Stimulated activated CD8-positive, alpha-beta memory T cell treated with anti-CD3 and anti-CD28 coated beads, Interleukin-12 subunit alpha, Interleukin-12 subunit beta, amount 100 ng/mL, for 24 hours (primary cell): ENCODE data around the gene WBP2.
"Not testable (repeated sequence)": the region's sequence is repeated elsewhere in the genome, so short reads cannot be mapped to it uniquely, and the experiment has no call there.

Source experiments
- DNase-seq: peaks from one replicate; pipeline ENCODE4 v3.0.0-alpha.2; 2020; ENCODE audit errors: extremely low read depth

WBP2 gene

DNA sequence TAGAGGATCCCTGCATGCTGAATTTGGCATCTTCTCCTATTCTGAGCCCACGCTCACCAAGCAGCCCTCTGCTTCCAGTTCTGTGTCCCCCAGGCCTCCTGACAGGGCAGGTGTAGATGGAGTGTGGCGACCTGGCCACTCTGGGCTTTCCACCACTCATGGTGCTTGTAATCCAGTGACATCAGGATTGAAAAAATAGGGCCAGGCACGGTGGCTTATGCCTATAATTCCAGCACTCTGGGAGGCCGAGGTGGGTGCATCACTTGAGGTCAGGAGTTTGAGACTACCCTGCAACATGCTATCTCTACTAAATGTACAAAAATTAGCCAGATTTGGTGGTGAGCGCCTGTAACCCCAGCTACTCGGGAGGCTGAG lies 41.1 kb downstream of the WBP2 start:
- no peak for DNase-seq

DNA sequence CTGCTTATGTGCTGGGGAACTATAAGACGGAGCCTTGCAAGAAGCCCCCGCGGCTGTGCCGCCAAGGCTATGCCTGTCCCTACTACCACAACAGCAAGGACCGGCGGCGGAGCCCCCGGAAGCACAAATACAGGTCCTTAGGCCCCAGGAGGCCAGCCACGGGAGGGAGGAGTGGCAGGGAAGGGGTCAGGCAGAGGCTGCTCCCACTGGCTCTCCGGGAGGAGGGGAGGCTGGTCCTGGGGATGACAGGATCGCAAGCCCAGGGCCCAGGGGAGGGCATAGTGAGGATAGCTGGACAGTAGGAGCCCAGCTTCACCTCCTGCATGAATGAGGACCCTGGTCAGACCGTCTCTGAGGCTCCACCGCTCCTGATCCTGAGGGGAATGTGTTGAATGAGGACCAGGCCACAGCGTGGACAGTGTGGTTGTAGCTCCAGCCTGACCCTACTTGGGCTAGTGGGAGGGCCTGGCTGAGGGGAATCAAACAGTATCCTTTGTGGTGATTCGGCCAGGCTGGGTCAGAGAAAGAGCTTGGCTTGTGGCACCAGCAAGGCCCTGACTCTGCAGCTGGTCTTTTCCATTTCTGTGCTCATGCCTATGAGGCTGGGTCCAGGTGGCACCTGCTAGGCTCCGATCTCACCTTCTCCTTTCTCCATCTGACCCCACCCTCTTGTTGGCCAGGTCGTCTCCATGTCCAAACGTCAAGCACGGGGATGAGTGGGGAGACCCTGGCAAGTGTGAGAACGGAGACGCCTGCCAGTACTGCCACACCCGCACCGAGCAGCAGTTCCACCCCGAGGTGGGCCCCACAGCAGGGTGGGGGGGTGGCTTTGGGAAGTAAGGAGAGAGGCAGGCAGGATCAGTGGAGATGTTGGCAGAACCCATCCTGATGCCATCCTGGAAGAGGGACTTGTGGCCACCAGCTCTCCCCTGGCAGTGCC lies 41.8 kb downstream of the WBP2 start:
- DNase-seq: no peak

DNA sequence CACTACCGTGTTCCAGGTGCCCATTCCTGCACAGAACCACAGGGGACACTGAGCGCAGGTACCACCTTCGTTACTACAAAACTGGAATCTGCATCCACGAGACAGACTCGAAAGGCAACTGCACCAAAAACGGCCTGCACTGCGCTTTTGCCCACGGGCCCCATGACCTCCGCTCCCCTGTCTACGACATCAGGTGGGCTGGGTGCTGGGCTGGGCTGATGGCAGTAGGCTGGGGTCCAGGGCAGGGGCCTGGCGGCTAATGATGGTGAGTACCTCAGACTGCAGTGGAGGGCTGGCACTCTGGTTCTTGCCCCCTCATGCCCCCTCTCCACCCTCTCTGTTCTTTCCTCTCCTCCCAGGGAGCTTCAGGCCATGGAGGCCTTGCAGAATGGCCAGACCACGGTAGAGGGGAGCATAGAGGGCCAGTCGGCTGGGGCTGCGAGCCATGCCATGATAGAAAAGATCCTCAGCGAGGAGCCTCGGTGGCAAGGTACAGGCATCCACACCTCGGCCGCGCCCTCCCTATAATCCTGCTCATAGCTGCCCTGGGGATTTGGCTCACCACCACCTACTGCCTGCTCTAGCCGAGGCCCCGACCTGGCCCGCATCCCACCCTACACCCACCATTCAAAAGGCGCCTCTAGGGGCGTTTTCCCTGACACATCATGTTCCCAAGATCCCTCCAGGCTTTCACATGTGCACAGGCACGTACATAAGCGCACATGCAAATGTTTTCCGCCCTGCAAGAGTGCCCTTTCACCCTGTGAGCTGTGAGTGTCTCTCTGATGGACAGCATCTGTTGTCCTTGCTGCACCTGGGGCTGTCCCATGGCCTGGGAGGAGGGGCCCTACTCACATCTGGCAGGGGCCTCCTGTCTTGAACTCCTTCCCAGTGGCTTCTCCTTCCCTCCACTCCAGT lies 42.8 kb downstream of the WBP2 start:
- DNase-seq: no peak

DNA sequence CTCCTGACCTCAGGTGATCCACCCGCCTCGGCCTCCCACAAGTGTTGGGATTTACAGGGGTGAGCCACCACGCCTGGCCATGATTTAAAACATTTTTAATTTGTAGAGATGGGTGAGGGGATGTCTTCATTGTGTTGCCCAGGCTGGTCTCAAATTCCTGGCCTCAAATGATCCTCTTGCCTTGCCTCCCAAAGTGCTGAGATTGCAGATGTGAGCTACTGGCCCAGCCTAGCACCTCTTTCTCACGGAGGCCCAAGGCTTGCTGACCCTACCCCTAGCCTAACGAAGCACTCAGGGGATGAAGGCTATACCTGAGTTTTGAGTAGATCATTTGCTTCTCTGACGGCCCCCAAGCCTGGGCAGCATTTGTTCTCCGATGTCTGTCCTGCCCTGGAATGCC lies 44.0 kb downstream of the WBP2 start:
- no peak for DNase-seq

DNA sequence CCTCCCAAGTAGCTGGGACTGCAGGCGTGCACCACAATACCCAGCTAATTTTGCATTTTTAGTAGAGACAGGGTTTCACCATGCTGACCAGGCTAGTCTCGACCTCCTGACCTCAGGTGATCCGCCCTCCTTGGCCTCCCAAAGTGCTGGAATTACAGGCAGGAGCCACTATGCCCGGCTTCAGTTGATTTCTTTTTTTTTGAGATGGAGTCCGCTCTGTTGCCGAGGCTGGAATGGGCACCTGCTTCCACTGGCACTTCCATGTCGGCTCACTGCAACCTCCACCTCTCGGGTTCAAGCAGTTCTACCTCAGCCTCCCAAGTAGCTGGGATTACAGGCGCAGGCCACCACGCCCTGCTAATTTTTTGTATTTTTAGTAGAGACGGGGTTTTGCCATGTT lies 44.4 kb downstream of the WBP2 start:
- not testable (repeated sequence) for DNase-seq

DNA sequence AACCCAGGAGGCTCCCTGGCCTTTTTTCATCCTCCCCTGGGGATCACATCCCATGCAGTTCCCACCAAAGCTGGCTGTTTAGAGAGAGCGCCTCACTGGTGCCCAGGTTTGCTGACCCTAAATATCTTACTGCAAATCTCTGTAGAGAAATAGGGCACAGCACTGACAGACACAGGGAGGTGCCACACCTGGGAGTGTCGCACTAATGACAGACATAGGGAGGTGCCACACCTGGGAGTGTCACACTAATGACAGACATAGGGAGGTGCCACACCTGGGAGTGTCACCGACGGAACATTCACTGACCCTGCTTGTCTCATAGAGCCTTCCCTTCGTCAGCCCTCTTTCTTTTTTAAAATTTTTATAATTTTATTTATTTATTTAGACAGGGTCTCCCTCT lies 44.9 kb downstream of the WBP2 start:
- DNase-seq: no peak

DNA sequence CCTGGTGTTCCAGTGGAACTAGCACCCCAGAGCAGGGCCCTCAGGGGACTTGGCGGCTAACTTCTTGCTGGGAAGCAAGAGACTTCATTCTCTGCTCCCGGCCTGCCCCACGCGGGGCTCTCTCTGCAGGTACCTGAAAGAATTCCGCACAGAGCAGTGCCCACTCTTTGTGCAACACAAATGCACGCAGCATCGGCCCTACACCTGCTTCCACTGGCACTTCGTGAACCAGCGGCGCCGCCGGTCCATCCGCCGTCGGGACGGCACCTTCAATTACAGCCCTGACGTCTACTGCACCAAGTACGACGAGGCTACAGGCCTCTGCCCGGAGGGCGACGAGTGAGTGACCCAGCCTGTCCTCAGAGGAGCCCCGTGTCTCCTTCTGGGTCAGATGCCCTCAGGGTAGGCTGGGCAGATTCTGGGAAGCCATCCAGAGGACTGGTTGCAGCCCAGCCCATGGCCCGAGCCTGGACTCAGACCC lies 45.5 kb downstream of the WBP2 start:
- no peak for DNase-seq

DNA sequence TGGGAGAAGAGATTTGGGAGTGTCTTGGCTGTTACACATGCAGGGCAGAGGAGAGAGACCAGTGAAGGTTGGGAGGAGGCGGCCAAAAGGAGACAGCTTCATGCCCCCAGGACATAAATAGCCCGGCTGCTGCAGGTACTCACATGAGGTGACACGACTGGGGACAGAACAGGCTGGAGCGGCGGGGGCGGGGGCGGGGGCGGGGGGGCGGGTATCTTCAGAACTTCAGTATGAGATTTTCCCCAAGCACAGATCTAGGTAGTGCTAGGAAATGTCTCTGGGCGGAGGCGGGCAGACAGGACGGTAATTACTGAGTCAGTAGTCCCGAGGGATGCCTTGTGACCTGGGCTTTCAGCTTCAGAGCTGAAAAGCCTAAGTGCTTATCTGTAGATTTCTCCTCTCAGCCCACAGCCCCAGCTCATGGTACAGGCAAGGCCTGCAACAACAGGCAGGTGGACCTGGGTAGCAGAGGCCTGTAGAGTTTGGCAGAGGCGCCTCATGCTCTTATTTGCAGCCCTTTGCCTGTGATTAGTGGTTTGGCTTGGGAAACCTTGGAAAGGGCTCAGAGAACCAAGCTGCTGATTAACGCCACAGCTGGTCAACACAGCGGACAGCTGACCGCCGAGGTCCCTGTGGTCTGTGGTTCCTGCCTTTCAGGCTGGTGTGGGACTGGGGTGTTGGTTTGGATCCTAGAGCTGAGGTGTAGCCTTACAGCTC lies 46.1 kb downstream of the WBP2 start:
- DNase-seq: no peak

DNA sequence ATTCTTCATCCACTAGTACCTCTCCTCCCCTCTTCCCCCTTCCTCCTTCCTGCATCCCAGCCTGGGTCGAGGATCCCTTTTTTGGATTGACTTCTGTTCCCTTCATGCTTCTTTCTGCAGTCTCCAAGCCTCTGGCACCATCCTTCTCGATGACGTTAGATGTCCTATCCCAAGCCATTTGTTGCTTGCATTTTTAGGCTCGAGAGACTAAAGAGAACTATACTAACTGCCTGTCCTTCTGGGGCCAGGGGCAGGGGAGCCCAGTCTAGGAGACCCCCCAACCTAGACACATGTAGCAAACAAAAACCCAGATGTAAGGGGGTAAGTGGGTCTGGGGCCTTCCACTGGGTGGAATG lies 46.6 kb downstream of the WBP2 start:
- no peak for DNase-seq

DNA sequence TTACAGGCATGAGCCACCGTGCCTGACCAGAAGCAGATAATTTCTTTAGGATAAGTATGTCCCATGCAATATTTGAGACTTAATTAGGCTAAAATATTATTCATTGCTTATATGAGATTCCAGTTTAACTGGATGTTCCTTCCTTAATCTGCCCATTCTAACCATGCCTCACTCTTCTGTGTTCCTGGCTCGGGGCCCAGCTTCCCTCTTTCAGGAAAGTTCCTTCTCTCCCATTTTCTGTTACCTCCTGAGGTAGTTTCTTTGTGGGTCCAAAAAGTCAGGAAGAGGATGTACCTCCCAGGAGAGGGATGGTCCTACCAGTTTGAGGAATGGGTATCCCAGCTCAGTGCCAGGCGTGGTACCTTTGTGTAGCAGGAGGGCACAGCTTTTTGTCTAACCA lies 47.3 kb downstream of the WBP2 start:
- DNase-seq: no peak

DNA sequence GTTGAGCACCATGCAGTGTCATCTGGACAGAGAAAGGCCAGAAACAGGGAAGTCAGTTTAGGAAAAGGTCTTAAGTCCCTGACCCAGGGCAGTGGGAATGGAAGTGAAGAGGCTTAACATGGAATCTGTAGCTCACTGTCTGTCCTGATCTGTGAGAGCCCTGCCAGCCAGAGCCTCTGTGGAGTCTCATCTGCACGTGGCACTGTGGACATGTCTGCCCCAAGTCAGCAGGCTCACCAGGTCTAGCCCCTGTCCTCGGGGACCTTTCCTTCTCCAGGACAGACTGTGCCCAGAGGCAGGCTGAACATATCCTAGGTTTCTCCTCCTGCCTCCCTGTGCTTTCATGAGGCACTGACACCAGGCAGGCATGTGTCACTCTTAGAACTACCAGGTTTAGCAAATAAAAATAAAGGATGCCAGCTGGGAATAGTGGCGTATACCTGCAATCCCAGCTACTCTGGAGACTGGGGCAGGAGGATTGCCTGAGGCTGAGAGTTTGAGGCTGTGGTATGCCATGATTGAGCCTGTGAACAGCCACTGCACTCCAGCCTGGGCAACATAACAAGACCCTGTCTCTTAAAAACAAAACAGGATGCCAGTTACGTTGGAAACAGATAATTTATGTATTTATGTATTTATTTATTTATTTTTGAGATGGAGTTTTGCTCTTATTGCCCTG lies 48.2 kb downstream of the WBP2 start:
- DNase-seq: no peak

DNA sequence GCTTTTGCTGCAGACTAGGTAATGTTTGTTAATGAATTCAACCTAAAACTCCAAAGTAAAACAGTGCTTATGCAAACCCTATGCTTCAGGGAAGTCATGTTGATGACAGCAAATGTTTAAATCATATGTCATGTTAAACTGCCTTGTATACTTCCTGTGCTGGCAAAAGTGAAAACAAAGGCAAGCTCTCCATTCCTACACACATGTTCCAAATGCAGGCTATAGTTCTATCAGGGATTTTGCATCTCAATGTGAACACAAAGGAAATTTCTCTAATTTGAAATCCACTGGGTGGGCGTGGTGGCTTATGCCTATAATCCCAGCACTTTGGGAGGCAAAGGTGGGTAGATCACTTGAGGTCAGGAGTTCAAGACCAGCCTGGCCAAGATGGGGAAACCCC lies 51.3 kb downstream of the WBP2 start:
- DNase-seq: no peak

DNA sequence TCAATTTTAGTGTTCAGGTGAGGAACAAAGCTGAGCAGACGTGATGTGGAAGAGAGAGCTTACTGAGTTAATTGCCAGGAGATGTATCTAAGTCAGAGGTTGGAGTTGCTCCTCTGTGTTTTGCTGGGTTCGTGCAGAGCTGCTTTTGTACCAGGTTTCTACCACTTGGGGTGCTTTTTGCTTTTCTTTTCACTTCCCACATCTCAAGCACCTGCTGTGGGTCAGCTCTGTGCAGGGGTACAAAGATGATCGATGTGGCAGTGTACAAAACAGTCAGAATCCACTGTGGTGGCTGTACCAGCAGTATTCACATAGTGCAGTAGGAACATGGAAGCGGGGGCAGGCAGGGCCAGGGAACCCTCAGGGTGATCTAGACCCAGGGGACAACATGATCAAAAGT lies 55.7 kb downstream of the WBP2 start:
- DNase-seq: no peak

DNA sequence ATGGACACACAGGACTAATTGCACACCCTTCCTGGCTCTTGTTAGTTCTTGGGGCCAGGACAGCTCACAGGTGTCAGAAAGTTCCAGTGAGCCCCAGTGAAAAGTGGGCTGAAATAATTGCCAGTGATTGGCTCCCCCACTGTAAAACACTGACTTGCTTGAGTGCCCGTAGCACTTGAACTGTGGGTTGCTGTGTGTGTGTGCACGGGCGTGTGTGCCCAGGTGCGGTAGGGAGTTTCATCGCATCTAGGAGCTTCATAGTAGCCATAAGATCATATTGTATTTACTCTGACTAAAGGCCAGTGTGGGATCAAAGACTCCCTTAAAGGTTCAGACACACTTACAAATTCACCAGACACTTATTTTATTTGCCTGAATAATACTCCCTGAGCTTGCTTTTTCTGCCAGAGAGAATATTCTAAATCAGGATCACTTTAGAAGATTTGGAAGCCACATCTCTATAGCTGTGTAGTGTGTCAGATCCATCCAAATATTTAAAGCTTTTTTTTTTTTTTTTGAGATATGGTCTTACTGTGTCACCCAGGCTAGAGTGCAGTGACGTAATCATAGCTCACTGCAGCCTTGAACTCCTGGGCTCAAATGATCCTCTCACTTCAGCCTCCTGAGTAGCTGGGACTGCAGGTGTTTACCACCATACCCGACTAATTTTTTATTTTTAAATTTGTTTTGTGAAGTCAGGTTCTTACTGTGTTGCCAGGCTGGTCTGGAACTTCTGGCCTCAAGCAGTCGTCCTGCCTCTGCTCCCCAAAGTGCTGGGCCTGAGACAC lies 59.1 kb downstream of the WBP2 start:
- no peak for DNase-seq
